ENCODE data around the gene WDR93.
A peak's percentile ranks its signal among the peaks of the same experiment; 100 is the strongest.

The WDR93 gene

DNA sequence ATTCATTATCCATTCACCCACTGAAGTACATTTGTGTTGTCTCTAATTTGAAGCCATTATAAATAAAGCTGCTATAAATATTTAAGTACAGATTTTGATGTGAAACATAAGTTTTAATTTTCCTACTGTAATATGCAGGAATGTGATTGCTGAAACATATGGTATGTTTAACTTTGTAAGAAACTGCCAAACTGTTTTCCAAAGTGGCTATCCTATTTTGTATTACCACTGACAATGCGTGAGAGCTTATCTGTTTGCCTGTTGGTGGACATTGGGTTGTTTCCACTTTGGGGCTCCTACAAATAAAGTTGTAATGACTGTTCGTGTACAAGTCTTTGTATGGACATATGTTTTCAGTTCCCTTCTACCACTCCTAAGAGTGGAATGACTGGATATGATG, 2.5 kb downstream of the WDR93 start:
- no peak for DNase-seq

DNA sequence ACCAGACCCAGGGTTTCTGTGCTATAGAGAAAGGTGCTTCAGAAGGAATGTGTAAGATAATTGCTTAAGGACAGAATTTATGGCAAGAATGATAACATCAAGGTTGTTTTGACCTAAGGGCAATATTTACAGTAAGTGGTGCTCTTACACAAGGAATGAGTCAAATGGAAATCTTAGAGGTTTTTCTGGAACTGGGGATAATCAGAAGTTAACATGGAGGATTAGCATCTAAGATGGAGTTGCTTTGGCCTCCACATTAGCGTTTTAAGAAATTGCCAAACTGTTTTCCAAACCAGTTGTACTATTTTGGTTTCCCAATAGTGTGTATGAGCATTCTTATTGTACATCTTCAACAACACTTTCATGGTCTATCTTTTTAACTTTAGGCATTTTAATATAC, 3.1 kb downstream of the WDR93 start:
- DNase-seq = no peak

GRCh38 chr15:89695198-89695597, 4.6 kb downstream of the WDR93 start:
- DNase-seq = no peak

DNA sequence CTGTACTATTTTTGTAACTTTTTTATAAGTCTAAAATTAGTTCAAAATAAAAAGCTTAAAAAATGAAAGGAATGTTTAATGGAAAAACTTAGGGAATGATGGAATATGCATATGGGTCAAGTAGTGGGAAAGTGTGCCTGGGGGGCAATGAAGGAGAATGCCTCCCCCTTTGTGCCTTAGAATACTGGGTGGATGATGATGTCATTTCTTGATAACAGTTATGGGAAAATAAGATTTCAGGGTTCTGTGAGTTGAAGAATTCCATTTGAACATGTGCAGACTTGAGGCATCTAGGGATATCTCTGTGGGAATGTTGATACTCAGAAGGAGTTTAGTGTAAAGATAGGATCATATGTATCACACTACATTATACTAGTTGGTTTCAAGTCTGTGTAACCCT, 13.8 kb downstream of the WDR93 start:
- no peak for DNase-seq

GRCh38 chr15:89707577-89707976, 17.0 kb downstream of the WDR93 start:
- no peak for DNase-seq

DNA sequence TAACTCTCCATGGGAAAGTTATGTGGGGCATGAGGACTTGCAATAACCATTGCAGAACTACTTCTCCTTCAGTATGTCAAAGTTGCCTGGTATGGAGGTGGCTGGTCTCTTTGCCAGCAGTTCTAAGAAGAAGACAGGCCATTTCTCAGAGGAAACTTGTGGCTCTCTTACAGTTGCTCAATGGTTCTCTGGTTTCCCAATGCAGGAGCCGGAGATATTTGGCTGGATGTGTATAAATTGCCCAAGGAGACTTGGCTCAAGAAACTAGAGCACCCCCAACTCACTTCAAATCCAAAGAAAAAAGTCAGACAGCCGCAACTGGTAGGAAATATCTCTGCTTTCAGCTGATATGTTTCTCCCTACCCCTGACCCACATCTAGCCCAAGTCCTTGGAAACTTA, 24.2 kb downstream of the WDR93 start:
- peak; percentile 41 for DNase-seq

DNA sequence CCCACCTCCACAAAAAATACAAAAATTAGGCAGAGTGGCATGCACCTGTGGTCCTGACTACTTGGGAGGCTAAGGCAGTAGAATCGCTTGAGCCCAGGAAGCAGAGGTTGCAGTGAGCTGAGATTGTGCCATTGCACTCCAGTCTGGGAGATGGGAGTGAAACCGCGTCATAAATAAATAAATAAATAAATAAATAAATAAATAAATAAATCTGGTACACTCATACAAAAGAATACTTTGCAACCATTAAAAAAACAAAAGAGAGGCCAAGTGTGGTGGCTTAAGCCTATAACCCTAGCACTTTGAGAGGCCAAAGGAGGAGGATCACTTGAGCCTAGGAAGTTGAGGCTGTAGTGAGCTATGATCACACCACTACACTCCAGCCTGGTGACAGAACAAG, 32.4 kb downstream of the WDR93 start:
- no peak for DNase-seq

- DNase-seq = no peak
These were observed 34.0 kb downstream of the WDR93 start for GRCh38 chr15:89724621-89725020.

GRCh38 chr15:89725064-89725463, 34.5 kb downstream of the WDR93 start:
- DNase-seq = no peak

- no peak for DNase-seq
These were observed 37.6 kb downstream of the WDR93 start for GRCh38 chr15:89728254-89728653.

DNA sequence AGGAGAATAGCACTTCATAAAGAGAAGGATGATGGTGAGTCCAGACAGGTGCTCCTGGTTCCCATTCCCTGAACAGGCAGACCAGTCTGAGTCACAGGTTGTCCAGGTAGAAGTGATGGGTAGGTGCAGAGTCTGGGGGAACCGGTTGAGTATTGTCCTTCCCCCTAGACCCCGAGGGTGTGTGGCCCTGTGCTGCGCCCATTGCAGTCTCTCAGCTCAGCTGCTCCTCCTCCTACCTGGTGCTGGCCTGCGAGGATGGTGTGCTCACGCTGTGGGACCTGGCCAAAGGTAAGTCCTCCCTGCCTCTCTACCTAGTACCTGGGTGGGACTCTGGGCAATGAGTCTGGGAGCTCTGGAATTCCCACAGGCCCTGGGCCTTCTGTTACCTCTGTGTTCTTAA, 40.7 kb downstream of the WDR93 start:
- no peak for DNase-seq

DNA sequence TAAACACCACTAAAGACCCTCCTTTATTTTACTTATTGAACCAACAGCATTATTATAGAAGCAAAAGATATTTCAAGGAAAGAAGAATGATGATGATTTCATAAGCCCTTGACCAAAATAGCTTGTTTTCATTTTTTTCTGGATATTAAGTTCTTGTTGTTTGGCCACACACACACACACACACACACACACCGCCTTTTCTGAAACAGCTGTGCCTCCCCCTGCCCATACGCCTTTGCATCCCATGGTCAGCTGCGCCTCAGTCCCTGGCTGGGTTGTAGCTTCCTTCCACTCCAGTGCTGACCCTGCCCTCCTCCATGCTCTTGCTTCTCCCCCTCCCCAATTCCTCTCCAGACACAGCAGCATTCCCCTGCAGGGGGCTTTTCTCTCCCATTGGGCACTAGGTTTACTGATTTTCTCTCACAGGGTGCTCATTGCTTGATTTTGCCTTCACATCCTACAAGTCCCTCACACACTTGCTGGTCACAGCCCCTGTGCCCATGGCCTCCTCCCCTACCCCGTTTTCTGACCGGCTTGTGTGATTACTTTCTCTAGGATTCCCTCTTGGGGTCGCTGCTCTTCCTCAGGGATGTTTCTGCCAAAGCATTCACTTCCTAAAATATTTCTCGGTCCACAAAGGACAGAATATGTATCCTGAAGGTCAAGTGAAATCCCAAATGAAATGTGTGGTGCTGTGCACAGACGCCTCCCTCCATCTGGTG, 42.0 kb downstream of the WDR93 start:
- DNase-seq = no peak

DNA sequence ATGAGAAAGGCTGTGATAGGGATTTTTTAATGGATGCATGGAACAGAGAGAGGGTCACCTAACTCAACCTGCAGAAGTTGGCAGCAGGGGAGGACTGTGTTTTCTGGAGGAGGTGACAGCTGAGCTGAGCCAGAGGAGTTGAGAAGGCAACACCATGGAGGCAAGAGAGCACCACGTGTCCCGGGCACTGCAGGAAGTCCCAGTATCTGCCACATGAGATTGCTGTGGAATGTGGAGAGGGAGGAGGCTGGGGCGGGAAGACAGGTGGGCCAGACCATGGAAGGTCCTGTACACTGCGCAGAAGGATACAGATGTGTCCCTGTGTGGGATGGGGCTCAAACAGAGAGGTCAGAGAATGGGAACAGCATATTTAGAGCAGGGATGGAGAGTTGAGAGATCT, 45.2 kb downstream of the WDR93 start:
- DNase-seq = no peak

GRCh38 chr15:89740137-89740536, 49.5 kb downstream of the WDR93 start:
- peak; percentile 57 for DNase-seq

GRCh38 chr15:89743011-89743410, 52.4 kb downstream of the WDR93 start:
- DNase-seq = no peak

GRCh38 chr15:89743594-89743993, 53.0 kb downstream of the WDR93 start:
- no peak for DNase-seq

- DNase-seq = no peak
These were observed 54.5 kb downstream of the WDR93 start for GRCh38 chr15:89745131-89745530.

GRCh38 chr15:89745768-89746167, 55.2 kb downstream of the WDR93 start:
- DNase-seq = no peak

- no peak for DNase-seq
These were observed 55.8 kb downstream of the WDR93 start for GRCh38 chr15:89746386-89746780.

- DNase-seq = no peak
These were observed 57.4 kb downstream of the WDR93 start for GRCh38 chr15:89747708-89748682.

DNA sequence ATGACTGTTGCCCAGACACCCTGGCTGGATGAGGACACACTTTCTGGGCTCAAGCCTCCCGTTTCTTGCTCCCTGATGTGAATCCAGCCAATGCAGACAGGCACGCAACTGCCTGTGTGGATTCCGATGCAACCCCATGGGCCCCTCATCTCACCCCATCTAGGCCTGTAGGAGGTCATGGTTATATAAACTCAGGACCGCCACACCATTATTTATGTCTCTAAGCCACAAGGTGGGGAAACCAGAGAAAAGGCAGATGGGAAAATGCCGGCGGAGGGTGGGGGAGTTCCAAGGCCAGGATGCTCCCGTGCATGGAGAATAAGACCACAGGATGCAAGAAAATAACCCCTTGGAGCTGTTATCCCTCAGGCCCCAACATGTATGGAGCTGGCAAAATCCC, 58.4 kb downstream of the WDR93 start:
- no peak for DNase-seq

- DNase-seq = no peak
These were observed 58.9 kb downstream of the WDR93 start for GRCh38 chr15:89749526-89749925.

- no peak for DNase-seq
These were observed 59.4 kb downstream of the WDR93 start for GRCh38 chr15:89749951-89750559.
